Body of pancreas (tissue), 4 donors: ENCODE measurements around the gene PRKD1. TPM values are rescaled to one million over a fixed set of nuclear protein-coding genes. Genes with fewer than 3 reads are reported as not detected.

Source experiments
- ATAC-seq: fragments of 150-250 bp; one replicate; pipeline ENCODE4 v1.9.1; 2016
- DNase-seq, 4 donors: peaks; one replicate each; pipeline ENCODE4 v3.0.0-alpha.2; 2019
- H3K27ac ChIP-seq, 4 donors: fragments of 200-600 bp; sonication (generic); 1 replicate in 3 of 4; 2 replicates in 1 of 4; pipeline versions ENCODE4 v1.5.1 to v1.6.1; 2016 to 2019; ENCODE audit warnings: mild to moderate bottlenecking in 1 of 4, mixed read lengths in 1 of 4, moderate library complexity in 1 of 4
- H3K27me3 ChIP-seq, 2 donors: fragments of 200-600 bp; sonication (generic); one replicate each; pipeline ENCODE4 v1.6.0; 2016; ENCODE audit warnings: mild to moderate bottlenecking in 1 of 2
- H3K36me3 ChIP-seq, 2 donors: fragments of 200-600 bp; sonication (generic); replicated peaks in 1 of 2; 2 replicates each; pipeline ENCODE4 v1.5.1; 2016; ENCODE audit warnings: low read depth in 2 of 2; ENCODE audit not compliant: insufficient read depth in 1 of 2
- H3K4me1 ChIP-seq: fragments of 200-600 bp; sonication (generic); one replicate; pipeline ENCODE4 v1.6.0; 2016
- H3K4me3 ChIP-seq, 2 donors: fragments of 200-600 bp; sonication (generic); 1 replicate in 1 of 2; 2 replicates in 1 of 2; pipeline ENCODE4 v1.5.1; 2016 to 2019
- H3K9me3 ChIP-seq, 3 donors: fragments of 200-600 bp; sonication (generic); 1 replicate in 2 of 3; 2 replicates in 1 of 3; pipeline ENCODE4 v1.5.1; 2016
- POLR2A ChIP-seq, 3 donors: fragments of 450-650 bp; IDR thresholded peaks; one replicate each; pipeline ENCODE4 v1.6.1; 2016; ENCODE audit warnings: antibody characterized with exemption in 3 of 3, mild to moderate bottlenecking in 2 of 3
- WGBS, 2 donors: methylation state at CpG; one replicate each; pipeline ENCODE4 v1.1.5; 2017; 5-methylcytosine and 5-hydroxymethylcytosine counted together
- intact Hi-C: fragments of 100-400 bp; cut with DNase I; formaldehyde crosslinking; loops from one replicate; pipeline ENCODE4 v1.15.1; 2023
- total RNA-seq, 2 donors: library from RNA; depleted of rRNA; stranded (reverse); fragments of >200 nt; gene quantifications; one replicate each; pipeline ENCODE4 v1.1.0, GENCODE V29; 2016
- TF ChIP-seq, protein P1 (sequence below), 7 experiments: fragments of 450-650 bp in 4 of 7; fragments of 200-600 bp in 3 of 7; sonication (generic) in 3 of 7; IDR thresholded peaks; one replicate each; pipeline ENCODE4 v1.5.1; 2016 to 2019; ENCODE audit warnings: antibody characterized with exemption in 7 of 7

The PRKD1 gene
- total RNA-seq, 2 donors from 2014 or later: 5.3 to 14.8 TPM

DNA sequence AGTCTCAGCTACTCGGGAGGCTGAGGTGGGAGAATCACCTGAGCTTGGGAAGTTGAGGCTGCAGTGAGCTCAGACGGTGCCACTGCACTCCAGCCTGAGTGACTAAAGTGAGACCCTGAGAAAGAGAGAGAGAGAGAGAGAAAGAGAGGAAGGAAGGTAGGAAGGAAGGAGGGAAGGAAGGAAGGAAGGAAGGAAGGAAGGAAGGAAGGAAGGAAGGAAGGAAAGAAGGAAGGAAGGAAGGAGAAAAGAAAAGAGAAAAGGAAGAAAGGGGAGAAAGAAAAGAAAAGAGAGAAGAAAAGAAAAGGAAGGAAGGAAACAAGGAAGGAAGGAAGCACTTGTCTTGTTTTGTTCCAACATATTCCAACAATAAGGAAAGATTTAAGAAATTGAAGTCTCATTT, 7.8 kb downstream of the PRKD1 start:
- no peak for ATAC-seq
- TF ChIP-seq, protein P1, sequence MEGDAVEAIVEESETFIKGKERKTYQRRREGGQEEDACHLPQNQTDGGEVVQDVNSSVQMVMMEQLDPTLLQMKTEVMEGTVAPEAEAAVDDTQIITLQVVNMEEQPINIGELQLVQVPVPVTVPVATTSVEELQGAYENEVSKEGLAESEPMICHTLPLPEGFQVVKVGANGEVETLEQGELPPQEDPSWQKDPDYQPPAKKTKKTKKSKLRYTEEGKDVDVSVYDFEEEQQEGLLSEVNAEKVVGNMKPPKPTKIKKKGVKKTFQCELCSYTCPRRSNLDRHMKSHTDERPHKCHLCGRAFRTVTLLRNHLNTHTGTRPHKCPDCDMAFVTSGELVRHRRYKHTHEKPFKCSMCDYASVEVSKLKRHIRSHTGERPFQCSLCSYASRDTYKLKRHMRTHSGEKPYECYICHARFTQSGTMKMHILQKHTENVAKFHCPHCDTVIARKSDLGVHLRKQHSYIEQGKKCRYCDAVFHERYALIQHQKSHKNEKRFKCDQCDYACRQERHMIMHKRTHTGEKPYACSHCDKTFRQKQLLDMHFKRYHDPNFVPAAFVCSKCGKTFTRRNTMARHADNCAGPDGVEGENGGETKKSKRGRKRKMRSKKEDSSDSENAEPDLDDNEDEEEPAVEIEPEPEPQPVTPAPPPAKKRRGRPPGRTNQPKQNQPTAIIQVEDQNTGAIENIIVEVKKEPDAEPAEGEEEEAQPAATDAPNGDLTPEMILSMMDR (IDR thresholded peaks at IDR 0.05): no peak
- TF ChIP-seq POLR2A (IDR thresholded peaks at IDR 0.05): no peak
- 94% methylated on average over 2 of the region's 2 CpGs for WGBS, 2 donors
- Histone ChIP-seq H3K4me1 (no peaks in the 10 kb centered on the region), H3K36me3 (no peaks in the 10 kb centered on the region), H3K27ac (no peak overlapping the region), H3K4me3 (no peak overlapping the region), H3K9me3 (no peaks in the 10 kb centered on the region), H3K27me3 (no peaks in the 10 kb centered on the region)
- no peak for DNase-seq
- intact Hi-C loops: no loop called here

DNA sequence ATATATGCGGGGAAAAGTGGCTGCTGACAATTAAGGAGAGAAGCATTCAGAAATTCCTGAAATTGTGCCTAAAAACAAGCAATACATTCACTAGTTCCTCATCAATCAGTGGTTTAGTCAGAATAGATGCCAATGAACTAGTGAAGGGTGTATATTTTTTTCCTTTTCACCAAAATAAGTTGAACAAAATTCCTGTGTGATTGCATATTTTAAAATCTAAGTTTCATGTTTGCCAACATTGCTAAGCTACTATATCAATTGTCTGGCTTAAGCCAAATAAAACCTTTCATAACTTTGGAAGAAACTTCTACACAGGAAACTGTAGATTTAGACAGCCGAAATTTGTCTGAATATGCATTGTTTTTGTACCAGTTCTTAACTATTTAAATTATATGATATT, 8.7 kb downstream of the PRKD1 start:
- no peak for DNase-seq
- H3K4me1 ChIP-seq: no peaks in the 10 kb centered on the region
- H3K27ac ChIP-seq: no peak overlapping the region
- intact Hi-C loops: no loop called here
- H3K4me3 ChIP-seq: no peak overlapping the region
- no peaks in the 10 kb centered on the region for H3K36me3 ChIP-seq
- no peaks in the 10 kb centered on the region for H3K27me3 ChIP-seq
- WGBS, 2 donors: 48 to 63% methylated on average over 2 of the region's 2 CpGs
- TF ChIP-seq, protein P1 (IDR thresholded peaks at IDR 0.05): no peak
- TF ChIP-seq POLR2A (IDR thresholded peaks at IDR 0.05): no peak
- ATAC-seq: no peak
- H3K9me3 ChIP-seq: no peaks in the 10 kb centered on the region

DNA sequence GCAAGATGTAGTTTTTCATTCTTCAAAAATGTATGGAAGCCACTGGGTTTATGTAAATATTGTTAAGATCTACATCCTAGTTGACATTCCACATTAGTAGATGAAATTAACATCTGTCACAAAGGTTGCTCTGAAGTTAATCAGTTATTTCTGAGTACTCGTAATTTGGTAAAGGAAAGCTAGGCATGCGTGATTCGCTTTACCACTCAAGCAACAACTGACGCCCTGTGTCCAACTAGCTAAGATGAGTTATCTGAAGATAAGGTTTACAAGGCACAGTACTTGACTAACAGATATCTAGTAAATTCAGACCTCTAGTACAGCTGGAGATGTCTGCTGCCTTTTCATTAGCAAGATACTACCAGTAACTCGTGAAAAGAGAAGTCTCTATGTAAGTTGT, 14.1 kb downstream of the PRKD1 start:
- ATAC-seq (no peak), DNase-seq (no peak)
- Histone ChIP-seq H3K36me3 (no peaks in the 10 kb centered on the region), H3K9me3 (no peaks in the 10 kb centered on the region), H3K4me1 (no peaks in the 10 kb centered on the region), H3K27me3 (no peaks in the 10 kb centered on the region), H3K27ac (no peak overlapping the region), H3K4me3 (no peak overlapping the region)
- WGBS, 2 donors: 86 to 93% methylated on average over 5 of the region's 5 CpGs
- intact Hi-C loops: no loop called here
- TF ChIP-seq, protein P1 (IDR thresholded peaks at IDR 0.05): no peak

DNA sequence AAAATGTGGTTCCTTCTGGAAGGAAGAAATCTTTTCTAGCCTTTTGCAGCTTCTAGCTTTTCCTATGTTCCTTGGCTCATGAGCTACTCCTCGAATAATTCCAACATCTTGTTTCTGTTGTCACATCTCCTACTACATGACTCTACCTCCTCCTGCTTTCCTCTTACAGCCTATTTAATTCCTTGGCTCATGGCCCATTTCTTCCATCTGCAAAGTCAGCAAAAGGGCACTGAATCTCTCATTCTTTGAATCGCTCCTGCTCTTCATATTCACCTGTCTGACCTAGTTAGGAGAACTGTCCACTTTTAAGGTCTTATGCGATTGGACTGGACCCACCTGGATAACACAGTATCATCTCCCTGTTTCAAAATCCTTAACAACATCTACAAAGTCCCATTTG, 15.8 kb downstream of the PRKD1 start:
- Histone ChIP-seq H3K9me3 (no peaks in the 10 kb centered on the region), H3K4me1 (peaks cover 6% of the 10 kb centered on the region), H3K36me3 (no peaks in the 10 kb centered on the region), H3K27me3 (no peaks in the 10 kb centered on the region), H3K27ac (no peak overlapping the region), H3K4me3 (no peak overlapping the region)
- no peak for TF ChIP-seq POLR2A (IDR thresholded peaks at IDR 0.05)
- TF ChIP-seq, protein P1 (IDR thresholded peaks at IDR 0.05): no peak
- no peak for DNase-seq
- intact Hi-C loops: no loop called here
- WGBS, 2 donors: 67 to 76% methylated on average over 3 of the region's 3 CpGs
- ATAC-seq: no peak

DNA sequence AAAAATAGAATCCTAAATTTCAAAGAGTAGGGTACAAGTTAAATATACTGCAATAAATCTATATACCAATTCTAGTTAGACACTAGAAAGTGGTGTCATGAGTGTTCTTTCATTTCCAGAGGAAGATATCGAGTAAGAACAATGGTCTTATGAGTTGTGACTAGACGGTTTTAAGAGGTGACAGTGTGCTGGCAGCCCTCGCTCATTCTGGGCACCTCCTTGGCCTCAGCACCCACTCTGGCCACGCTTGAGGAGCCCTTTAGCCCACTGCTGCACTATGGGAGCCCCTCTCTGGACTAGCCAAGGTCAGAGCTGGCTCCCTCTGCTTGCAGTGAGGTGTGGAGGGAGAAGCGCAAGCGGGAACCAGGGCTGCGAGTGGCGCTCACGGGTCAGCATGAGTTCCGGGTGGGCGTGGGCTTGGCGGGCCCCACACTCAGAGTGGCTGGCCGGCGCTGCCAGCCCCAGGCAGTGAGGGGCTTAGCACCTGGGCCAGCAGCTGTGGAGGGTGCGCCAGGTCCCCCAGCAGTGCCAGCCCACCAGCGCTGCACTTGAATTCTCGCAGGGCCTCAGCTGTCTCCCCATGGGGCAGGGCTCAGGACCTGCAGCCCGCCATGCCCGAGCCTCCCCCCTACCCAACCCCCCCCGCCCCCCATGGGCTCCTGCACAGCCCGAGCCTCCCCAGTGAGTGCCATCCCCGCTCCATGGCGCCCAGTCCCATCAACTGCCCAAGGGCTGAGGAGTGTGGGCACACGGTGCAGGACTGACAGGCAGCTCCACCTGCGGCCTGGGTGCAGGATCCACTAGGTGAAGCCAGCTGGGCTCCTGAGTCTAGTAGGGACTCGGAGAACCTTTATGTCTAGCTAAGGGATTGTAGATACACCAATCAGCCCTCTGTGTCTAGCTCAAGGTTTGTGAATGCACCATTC, 18.7 kb downstream of the PRKD1 start:
- ATAC-seq (no peak), DNase-seq (no peak)
- H3K9me3 ChIP-seq: no peaks in the 10 kb centered on the region
- peaks cover 25% of the 10 kb centered on the region for H3K4me1 ChIP-seq
- H3K4me3 ChIP-seq: no peak overlapping the region
- no peaks in the 10 kb centered on the region for H3K36me3 ChIP-seq
- intact Hi-C loops: no loop called here
- 97 to 98% methylated on average over 7 to 24 of the region's 26 CpGs for WGBS, 2 donors
- no peak for TF ChIP-seq POLR2A (IDR thresholded peaks at IDR 0.05)
- TF ChIP-seq, protein P1 (IDR thresholded peaks at IDR 0.05): no peak
- H3K27ac ChIP-seq: no peak overlapping the region
- no peaks in the 10 kb centered on the region for H3K27me3 ChIP-seq
